GM21737 (cell line): ENCODE measurements around the gene MIER1.
"Not testable (repeated sequence)": the region's sequence is repeated elsewhere in the genome, so short reads cannot be mapped to it uniquely, and the experiment has no call there.

Experiments used
- ATAC-seq: cut with Tn5 transposase; IDR thresholded peaks from one replicate; pipeline ENCODE4 v1.9.1; 2021; ENCODE audit warnings: mild to moderate bottlenecking, moderate library complexity; ENCODE audit not compliant: unreplicated experiment

Gene MIER1

DNA sequence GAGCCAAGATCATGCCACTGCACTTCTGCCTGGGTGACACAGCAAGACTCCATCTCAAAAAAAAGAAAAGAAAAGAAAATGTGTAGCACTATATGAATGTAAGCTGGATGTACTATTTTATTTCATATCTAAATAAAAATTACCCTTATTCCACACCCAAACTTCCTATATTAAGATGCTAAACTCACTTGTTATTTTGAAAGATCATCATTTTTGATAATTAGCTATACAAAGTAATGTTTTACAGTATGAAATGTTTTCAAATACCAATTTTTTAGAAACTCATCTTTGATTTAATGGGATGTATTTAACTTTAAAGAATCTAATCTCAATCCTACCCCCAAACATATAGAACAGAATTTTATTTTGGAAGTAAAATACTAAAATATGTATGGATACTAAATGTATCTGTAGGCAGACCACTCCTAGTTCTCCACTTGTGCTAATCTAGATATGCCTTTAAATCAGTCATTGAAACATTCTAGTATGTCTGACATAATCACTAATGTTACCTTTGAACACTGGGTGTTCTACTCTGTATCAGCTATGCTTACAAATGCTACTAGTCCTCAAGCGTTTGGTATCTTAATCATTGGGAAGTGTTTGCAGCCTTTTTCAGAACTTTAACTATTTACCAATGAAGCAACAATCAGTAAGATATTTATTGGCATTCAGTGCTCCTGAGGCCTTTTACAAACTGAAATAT, 12.9 kb downstream of the MIER1 start:
- ATAC-seq = no peak

- ATAC-seq = no peak
Observed at GRCh38 chr1:66938613-66939012, 13.8 kb downstream of the MIER1 start.

DNA sequence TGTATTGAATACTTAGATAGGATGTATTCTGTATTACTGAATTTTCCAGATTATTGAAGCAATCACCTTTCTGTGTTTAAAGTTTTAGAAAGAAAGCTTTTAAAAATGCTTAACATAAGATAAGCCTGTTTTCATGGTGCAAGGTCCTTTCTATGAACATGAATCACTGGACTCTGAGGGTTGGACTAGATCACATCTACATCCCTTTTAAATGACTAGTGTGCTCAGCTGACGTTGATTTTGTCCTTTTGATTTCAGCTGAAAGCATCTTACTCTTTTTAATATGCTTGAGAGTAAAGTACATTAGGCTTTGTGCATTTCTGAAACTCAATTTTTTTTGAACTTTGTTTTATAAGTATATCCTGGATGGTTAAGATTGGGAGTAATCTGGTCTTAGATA, 16.2 kb downstream of the MIER1 start:
- no peak for ATAC-seq

- no peak for ATAC-seq
Observed at GRCh38 chr1:66943361-66943969, 18.7 kb downstream of the MIER1 start.

DNA sequence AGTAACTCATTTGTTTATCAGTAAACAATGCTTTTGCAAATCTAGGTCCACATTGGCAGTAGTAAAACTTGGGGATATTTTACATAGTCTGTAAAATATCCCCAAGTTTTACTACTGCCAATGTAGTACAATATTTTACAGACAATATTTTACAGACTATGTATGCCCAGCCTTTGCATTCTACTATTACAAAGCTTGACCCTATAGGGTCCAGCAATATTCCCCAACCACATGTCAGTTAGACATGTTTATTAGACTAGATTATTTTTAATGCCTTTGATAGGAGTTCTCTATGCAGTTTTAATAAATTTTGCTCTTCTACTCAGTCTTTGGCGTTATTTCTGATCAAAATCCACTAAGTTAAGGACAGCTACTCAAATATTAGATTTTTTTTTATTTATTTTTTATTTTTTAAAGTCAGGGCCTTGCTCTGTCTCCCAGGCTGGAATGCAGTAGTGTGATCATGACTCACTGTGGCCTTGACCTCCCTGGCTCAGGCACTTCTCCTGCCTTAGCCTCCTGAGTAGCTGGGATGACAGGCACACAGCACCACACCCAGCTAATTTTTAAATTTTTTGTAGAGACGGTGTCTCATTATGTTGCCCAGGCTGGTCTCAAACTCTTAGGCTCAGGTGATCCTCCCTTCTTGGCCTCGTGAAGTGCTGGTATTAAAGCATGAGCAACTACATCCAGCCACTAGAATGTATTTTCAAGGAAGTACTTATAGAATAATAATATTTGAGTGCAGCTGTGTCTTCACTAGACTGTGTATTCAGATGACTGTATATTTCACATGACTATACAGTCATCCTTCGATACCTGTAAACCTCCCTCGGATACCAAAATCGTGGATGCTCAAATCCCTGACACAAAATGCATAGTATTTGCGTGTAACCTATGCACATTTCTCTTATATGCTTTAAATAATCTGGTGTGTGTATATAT, 19.8 kb downstream of the MIER1 start:
- no peak for ATAC-seq

DNA sequence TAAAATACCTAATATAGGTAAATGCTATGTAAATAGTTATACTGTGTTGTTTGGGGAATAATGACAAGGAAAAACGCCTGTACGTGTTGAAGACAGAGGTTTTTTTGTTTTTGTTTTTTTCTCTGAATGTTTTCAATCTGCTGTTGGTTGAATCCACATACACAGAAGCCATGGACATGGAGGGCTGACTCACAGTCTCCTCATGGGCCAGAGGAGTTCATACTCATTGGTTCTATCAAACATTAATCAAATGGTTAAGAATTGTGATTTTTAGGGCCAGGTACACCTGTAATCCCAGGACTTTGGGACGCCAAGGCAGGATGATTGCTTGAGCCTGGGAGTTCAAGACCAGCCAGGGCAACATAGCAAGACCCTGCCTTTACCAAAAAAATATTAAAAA, 20.5 kb downstream of the MIER1 start:
- ATAC-seq = no peak

GRCh38 chr1:66947267-66947666, 22.5 kb downstream of the MIER1 start:
- ATAC-seq = no peak

GRCh38 chr1:66951513-66951912, 26.7 kb downstream of the MIER1 start:
- no peak for ATAC-seq

DNA sequence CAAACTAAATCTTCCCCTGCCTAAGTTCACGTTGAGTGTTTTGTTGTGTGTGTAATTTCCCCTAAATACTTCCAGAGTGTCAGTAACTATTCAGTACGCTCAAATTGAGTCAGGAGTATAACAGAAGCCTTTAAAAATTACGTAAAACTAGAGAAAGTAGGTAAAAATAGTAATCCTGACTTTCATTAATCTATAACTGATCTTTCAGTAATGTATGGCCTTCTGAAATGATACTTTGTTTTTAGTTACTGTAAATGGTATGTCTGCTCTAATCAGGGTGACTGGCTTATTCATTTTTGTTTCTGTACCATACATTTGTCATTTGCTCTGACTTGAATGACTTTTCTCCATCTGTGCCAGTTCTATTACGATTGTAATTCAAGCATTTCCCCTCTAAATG, 29.4 kb downstream of the MIER1 start:
- peak; percentile 71 for ATAC-seq

- no peak for ATAC-seq
Observed at GRCh38 chr1:66957938-66958337, 33.1 kb downstream of the MIER1 start.

DNA sequence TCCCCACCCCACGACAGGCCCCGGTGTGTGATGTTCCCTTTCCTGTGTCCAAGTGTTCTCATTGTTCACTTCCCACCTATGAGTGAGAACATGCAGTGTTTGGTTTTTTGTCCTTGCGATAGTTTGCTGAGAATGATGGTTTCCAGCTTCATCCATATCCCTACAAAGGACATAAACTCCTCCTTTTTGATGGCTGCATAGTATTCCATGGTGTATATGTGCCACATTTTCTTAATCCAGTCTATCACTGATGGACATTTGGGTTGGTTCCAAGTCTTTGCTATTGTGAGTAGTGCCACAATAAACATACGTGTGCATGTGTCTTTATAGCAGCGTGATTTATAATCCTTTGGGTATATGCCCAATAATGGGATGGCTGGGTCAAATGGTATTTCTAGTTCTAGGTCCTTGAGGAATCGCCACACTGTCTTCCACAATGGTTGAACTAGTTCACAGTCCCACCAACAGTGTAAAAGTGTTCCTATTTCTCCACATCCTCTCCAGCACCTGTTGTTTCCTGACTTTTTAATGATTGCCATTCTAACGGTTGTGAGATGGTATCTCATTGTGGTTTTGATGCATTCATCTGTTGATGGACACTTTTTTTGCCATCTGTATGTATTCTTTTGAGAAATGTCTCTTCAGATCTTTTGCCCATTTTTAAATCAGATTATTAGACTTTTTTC, 41.5 kb downstream of the MIER1 start:
- not testable (repeated sequence) for ATAC-seq

DNA sequence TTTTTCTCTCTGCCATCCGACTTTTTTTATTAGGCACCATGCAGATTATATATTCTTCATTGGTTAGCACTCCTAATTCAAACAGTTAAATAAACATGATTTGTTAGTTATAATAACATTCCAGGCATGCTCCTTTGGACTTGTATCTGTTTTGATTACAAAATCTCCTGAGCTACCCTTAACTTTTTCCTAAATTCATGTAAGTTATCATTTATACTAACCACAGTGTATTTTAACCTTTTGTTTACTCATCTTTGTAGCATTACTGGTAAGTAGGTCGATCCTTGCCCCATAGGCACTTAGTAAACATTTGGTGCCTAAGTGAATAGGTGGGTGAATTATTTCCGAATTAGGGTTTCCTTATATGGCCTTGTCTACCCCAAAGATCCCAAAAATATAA, 43.8 kb downstream of the MIER1 start:
- no peak for ATAC-seq

- ATAC-seq = no peak
Observed at GRCh38 chr1:66978201-66978600, 53.4 kb downstream of the MIER1 start.

DNA sequence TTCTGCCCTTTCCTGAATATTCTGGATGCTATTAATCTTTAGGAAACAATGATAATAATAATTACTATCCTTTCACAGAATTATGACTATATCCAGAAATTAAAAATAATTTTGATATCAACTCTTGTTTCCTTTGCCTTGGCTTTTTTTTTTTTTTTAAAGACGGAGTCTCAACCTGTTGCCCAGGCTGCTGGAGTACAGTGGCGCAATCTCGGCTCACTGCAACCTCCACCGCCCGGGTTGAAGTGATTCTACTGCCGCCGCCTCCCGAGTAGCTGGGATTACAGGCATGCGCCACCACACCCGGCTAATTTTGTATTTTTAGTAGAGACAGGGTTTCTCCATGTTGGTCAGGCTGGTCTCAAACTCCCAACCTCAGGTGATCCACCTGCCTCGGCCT, 54.8 kb downstream of the MIER1 start:
- ATAC-seq = not testable (repeated sequence)

GRCh38 chr1:66980745-66981367, 56.1 kb downstream of the MIER1 start:
- no peak for ATAC-seq

- ATAC-seq = no peak
Observed at GRCh38 chr1:66981679-66982078, 56.9 kb downstream of the MIER1 start.

- ATAC-seq = peak; percentile 50
Observed at GRCh38 chr1:66982561-66983260, 57.9 kb downstream of the MIER1 start.

GRCh38 chr1:66984491-66984890, 59.7 kb downstream of the MIER1 start:
- peak; percentile 83 for ATAC-seq

DNA sequence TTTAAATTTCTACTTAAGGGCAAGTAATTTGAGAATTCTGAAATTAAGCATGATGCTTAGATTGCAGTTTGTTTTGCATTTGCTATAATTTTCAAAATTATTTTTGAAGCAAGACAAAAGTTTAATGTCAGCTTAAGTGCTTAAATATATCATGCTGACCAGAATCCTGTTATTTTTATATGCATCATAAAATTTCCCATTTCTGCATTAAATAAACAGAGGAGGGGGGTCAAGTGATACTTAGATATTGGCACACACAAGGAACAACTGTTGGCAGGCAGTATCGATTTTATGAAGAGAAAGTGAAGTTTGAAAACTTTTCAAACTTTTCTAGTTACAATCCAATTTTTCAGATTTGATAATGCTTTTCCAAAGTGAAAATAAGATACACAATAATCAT, 61.0 kb downstream of the MIER1 start:
- no peak for ATAC-seq

GRCh38 chr1:66993076-66993475, 68.3 kb downstream of the MIER1 start:
- no peak for ATAC-seq
